Urothelium cell line (cell line): ENCODE measurements around the gene TNRC18.

ENCODE experiments used
- DNase-seq: peaks from one replicate; pipeline ENCODE4 v3.0.0; 2011; ENCODE audit warnings: low spot score, mixed read lengths
- FAIRE-seq: peaks from 2 replicates; lab custom pipeline; 2011; peaks lifted over from hg19 to GRCh38; lab: Jason Lieb, UNC

Gene TNRC18

GRCh38 chr7:5406957-5407945 is 16.4 kb downstream of the TNRC18 start:
- FAIRE-seq (no peak), DNase-seq (no peak)

GRCh38 chr7:5404421-5404826 is 19.2 kb downstream of the TNRC18 start:
- no peak for DNase-seq
- FAIRE-seq, result no peak

DNA sequence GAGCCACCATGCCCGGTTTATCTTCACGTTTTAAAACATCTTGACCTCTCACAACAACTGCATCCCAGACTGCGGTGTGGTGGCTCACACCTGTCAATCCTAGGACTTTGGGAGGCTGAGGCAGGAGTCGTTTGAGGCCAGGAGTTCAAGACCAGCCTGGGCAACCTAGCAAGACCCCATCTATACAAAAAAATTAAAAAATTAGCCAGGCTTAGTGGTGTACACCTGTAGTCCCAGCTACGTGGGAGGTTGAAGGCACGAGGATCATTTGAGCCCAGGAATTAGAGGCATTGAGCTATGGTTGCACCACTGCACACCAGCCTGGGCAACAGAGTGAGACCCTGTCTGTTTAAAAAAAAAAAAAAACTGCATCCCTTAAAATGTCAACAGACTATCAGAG is 20.2 kb downstream of the TNRC18 start:
- DNase-seq (no peak), FAIRE-seq (no peak)

DNA sequence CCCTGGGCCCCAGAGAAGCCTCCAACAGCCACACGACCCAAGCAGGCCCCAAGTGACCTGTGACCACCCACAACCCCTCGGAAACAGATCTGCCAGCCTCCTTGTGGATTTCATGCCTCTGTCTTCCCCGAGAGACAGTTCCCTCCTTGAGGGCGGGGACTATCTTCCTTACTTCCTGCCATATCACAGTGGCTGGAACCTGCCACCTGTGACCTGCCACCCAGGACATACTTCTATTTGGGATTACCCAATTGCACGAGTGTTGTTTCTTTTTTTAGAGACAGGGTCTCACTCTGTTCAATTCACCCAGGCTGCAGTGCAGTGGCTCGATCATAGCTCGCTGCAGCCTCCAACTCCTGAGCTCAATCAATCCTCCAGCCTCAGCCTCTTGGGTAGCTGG is 25.9 kb downstream of the TNRC18 start:
- DNase-seq, result no peak

DNA sequence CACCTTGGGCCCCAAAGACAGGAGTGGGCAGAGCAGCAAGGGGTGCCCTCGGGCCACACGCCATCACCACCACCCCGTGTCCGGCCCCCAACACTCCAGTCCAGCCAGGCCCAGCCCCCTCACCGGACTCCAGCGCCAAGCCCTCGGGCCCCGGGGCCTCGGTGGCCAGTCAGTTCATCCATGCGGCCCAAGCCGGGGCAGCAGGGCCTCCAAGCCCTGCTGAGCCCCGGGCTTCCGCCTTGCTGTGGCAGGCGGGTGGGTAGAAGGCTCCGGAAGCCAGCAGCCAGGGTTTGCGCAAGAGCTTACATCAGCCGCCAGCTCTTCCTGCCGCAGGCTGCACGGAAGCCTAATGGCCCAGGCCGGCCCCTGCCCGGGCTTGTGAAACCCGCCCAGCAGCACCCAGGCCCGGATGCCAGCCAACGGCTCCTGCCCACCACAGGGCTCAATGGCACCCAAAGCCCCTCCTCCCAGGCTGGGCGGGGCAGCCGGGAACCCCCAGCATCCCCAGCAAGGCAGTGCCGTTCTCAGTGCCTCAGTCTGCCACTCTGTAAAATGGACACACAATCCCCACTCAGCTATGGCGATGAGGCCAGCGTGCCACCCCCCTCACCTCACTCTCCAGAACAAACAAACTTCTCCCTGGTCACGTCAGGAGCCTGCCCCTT is 26.5 kb downstream of the TNRC18 start:
- FAIRE-seq, result peak; percentile 98
- peak; percentile 100 for DNase-seq

More for the DNA sequence above, 25.9 kb downstream of the TNRC18 start:
- no peak for FAIRE-seq

DNA sequence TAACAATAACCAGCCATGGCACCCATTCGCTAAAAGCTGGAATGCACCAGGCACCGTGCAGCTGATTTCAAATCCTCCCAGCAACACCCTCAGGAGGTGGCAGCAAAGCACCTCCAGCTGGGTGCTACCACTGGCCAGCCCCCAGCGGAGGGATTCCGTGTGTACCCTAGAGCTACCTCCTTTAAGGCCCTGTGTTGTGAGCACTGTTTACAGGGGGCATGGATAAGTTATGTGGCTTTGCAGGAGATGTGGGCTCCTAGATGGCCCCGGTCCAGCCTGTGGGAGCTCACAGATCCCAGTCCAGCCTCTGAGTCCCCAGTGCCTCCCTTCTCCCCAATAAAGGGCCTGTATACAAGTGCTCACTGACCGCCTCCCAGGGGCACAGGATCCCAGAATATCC is 27.1 kb downstream of the TNRC18 start:
- FAIRE-seq (peak; percentile 17), DNase-seq (peak; percentile 78)

- FAIRE-seq, result peak; percentile 90
These were observed 28.4 kb downstream of the TNRC18 start for GRCh38 chr7:5395246-5395645.

DNA sequence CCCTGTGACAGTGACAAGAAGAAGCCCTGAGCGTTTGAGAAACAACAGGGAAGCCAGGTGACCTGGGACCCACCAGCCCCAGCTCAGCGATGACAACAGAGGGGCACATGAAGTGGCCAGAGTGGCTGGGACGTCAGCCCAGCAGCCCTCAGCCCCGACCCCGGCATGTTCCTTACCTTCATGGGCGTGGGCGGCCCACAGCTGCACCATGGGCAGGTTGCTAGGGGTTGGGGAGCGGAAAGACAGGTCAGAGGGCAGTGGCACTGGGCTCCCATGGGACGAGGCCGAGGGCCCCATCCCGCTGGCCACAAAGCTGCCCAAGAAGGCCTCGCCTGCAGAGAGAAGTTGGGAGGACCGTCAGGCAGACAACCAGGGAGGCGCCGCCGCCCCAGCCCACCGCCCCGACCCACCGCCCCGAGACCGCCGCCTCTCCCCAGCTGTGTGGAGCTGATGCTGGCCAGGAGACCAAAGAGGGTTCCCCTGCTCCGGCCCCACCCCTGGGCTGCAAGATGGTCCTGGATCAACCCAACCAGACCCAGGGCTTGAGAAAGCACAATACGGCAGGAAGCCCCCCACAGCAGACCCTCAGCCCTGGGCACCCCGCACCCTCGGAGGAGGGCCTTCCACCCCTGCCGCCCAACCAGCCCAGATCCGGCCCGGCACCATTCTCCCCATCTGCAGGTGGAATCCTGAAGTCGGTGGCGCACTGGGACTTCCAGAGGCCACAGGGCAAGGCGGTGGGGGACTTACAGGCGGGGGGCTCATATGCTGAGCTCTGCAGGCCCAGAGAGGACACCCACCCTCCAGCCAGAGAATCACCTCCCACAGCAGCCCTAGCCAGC is 29.1 kb downstream of the TNRC18 start:
- peak; percentile 66 for FAIRE-seq
- no peak for DNase-seq

More at GRCh38 chr7:5395246-5395645, 28.4 kb downstream of the TNRC18 start:
- no peak for DNase-seq

DNA sequence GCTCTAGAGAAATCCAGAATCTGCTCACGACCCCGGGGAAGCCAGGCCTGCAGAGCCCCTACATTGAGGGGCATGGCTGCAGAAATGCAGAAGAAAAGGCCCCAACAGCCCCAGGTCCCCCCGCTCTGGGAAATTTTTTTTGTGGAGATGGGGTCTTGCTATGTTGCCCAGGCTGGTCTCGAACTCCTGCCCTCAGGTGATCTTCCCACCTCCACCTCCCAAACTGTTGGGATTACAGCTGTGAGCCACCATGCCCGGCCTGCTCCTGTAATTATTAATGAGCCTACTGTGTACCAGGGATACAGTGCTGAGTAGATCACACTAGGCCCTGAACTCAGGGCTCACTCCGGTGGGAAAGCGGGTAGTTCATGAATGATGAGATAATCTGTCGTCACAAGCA is 29.9 kb downstream of the TNRC18 start:
- FAIRE-seq (peak; percentile 92), DNase-seq (no peak)

DNA sequence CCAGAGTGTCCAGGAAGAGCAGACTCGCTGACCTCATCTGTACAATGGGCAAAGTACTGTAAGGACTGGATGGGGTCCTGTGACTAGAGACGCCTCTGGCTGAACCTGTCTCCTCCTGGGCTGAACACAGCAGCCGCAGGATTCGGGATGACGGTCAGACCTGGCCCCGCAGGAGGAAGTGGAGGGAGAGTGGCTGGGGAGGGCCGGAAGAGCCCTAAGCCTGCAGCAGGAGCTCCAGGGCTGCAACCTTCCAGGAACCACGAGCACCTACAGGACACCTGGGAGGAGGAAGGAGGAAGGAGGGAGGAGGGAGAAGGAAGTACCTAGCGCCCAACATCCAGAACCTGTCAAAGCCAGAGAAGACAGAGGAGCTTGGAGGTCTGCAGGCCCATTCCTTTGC is 30.3 kb downstream of the TNRC18 start:
- DNase-seq, result no peak
- FAIRE-seq, result peak; percentile 81

- DNase-seq, result no peak
- FAIRE-seq, result peak; percentile 84
These were observed 32.7 kb downstream of the TNRC18 start for GRCh38 chr7:5390918-5391317.

DNA sequence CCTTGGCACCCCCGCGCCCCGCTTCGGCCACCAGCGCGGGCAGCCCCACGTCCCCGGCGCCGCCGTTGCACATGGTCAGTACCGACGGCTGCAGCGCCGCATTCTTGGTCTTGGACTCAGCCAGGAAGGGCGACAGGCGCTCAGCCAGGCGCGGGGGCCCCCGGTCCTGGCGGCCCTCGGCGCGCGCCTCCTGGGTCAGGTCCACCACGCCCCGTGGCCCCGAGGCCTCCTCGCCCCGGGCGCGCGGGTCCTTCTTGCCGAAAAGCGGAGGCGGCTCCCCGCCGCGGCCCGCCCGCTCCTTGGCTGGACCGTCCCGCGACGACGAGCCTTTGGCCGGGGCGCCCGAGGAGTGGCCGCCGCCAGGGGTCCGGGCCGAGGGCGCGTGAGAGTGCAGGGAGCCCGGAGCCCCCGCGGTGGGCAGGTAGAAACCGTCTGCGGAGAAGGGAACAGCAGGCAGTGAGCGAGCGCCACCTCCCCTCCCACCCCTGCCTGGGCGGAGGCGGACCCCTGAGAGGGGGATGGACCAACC is 34.7 kb downstream of the TNRC18 start:
- DNase-seq (no peak), FAIRE-seq (no peak)

GRCh38 chr7:5388273-5388901 is 35.2 kb downstream of the TNRC18 start:
- FAIRE-seq (no peak), DNase-seq (no peak)

- peak; percentile 91 for FAIRE-seq
- no peak for DNase-seq
These were observed 35.9 kb downstream of the TNRC18 start for GRCh38 chr7:5387711-5388245.

DNA sequence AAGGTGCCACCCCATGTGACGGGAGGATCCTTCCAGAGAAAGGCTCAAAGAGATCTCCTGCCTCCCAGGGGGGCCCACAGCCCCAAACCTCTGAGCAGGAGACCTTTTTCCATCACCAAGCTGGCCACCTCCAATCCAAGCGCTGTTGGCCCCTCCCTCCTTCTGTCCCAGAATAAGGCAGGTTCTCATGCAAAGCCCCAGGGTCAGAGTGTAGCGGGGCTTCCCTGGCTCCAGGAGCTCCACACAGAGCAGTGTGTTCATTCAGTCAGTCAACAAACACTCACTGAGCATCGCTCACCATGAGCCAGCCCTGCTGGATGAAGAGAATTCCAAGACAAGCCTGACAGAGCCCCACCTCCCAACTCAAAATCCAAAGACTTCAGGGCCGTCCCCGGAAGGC is 39.0 kb downstream of the TNRC18 start:
- DNase-seq (no peak), FAIRE-seq (no peak)

DNA sequence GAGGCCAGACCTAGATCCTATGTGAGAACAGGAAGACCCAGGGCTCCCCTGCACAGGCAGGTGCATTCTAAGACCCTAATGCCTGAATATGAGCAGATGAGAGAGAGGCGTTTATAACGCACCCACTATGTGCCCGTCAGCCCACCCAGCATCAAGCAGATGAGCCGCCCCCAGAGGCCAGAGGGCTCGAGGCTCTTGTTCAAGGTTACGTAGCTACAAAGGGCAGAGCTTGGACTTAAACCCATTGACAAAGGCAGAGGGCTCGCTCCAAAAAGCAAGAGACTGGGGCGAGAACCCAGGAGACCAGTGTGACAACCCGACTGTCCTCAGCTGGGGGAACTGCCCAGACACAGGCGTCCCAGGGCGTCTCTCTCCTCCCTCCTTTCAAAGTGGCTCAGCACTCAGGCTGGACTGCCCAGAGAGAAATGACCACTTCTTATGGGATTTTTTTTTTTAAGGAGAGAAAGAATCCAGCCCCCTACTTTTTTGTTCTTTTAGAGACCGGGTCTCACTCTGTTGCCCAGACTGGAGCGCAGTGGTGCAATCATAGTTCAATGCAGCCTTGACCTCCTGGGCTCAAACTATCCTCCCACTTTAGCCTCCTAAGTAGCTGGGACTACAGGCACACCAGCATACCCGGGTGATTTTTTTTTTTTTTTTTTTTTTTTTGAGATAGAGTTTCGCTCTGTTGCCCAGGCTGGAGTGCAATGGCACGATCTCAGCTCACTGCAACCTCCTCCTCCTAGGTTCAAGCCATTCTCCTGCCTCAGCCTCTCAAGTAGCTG is 40.1 kb downstream of the TNRC18 start:
- peak; percentile 53 for FAIRE-seq
- DNase-seq, result no peak

DNA sequence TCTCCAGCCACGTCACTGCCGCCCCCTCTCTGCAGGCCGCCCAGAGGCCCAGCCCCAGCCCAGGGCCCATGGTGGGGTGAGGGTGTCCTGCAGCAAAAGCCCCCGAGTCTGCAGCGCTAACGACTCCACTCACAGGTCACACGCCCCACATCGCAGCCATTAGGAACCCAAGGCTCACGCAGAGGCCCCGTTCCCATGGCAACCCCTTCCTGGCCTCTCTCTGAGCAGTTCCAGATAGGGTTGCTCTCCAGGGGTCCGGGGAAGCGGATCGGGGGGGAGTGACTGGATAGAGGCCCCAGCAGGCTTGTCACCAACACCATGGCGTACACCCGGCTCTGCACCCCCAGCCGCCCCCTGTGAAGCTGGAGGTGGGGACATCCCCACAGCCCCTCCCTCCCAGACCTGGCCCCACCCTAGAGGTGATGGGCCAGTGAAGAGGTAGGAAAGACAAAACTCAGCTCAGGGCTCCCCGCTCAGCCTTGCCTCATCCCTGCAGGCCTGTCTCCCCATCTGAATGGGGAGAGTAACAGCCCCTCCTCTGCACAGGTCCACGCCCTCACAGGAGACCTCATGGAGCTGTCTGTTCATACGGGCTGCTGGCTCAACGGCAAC is 41.2 kb downstream of the TNRC18 start:
- FAIRE-seq (no peak), DNase-seq (no peak)

DNA sequence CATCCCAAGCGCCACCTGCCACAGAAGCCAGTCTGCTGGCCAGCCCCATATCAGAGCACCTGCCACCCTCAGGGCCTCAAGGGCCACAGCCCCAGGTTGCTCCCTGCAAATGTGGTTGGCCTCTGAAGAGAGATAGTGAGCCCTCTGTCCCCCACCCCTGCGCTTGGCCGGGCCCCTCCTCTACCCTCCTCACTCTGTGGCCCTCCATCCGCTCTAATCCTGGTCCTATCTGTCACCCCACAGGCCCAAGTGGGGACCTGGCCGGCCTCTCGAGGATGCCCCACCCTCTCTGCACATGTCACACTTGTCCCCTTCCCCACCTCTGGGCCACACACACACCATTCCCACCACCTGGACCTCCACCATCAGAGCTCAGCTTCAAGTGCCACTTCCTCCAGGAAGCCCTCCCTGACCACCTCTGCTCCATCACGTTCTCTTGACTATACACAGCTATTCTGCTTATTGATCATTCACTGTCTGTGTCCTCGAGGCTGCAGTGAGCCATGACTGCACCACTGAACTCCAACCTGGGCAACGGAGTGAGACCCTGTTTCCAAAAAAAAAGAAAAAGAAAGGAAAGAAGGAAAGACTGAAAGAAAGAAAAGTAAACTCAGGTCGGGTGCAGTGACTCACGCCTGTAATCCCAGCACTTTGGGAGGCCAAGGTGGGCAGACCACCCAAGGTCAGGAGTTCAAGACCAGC is 42.4 kb downstream of the TNRC18 start:
- no peak for DNase-seq
- peak; percentile 88 for FAIRE-seq
